Adrenal gland (tissue), 12 donors: Measurements from ENCODE around the gene FHAD1. TPM values are rescaled to one million over a fixed set of nuclear protein-coding genes. Genes with fewer than 3 reads are reported as not detected.
"Not testable (repeated sequence)": the region's sequence is repeated elsewhere in the genome, so short reads cannot be mapped to it uniquely, and the experiment has no call there.

Experiments
- DNase-seq, 7 donors: peaks; one replicate each; pipeline ENCODE4 v3.0.0-alpha.2; 2019 to 2020
- H3K27ac ChIP-seq, 5 donors: fragments of 200-600 bp; sonication (generic) in 4 of 5; 1 replicate in 3 of 5; 2 replicates in 2 of 5; pipeline versions ENCODE4 v1.5.1 to v1.8.0; 2016 to 2020; ENCODE audit warnings: mild to moderate bottlenecking in 1 of 5
- H3K27me3 ChIP-seq: fragments of 200-600 bp; 2 replicates; pipeline ENCODE4 v1.8.0; 2021
- H3K36me3 ChIP-seq, 2 donors: fragments of 200-600 bp; replicated peaks in 1 of 2; 1 replicate in 1 of 2; 2 replicates in 1 of 2; pipeline versions ENCODE4 v1.5.1 to v1.8.0; 2018 to 2022
- H3K4me1 ChIP-seq, 2 donors: fragments of 200-600 bp; replicated peaks in 1 of 2; 1 replicate in 1 of 2; 2 replicates in 1 of 2; pipeline versions ENCODE4 v1.5.1 to v1.8.0; 2018 to 2021
- H3K4me3 ChIP-seq, 4 donors: fragments of 200-600 bp; sonication (generic) in 3 of 4; one replicate each; pipeline ENCODE4 v1.5.1; 2016 to 2018
- H3K9me3 ChIP-seq, 3 donors: fragments of 200-600 bp; sonication (generic) in 1 of 3; replicated peaks in 1 of 3; 1 replicate in 2 of 3; 2 replicates in 1 of 3; pipeline versions ENCODE4 v1.5.1 to v1.8.0; 2016 to 2021
- CTCF ChIP-seq, 6 experiments: fragments of 450-650 bp in 4 of 6; fragments of 200-600 bp in 2 of 6; sonication (generic) in 1 of 6; IDR thresholded peaks; 1 replicate in 5 of 6; 2 replicates in 1 of 6; pipeline versions ENCODE4 v1.5.1 to v1.8.0; 2016 to 2021; ENCODE audit warnings: antibody characterized with exemption in 6 of 6, mild to moderate bottlenecking in 2 of 6, moderate library complexity in 1 of 6
- POLR2A ChIP-seq, 2 donors: fragments of 450-650 bp; IDR thresholded peaks; one replicate each; pipeline ENCODE4 v1.6.1; 2017; ENCODE audit warnings: antibody characterized with exemption in 2 of 2, mild to moderate bottlenecking in 2 of 2, moderate library complexity in 1 of 2
- WGBS, 4 donors: extraction: QIAGEN DNeasy Blood & Tissue Kit in 2 of 4; methylation state at CpG; one replicate each; pipeline versions ENCODE4 v1.1.5 to v1.1.7; 2013 to 2017; 5-methylcytosine and 5-hydroxymethylcytosine counted together
- intact Hi-C, 2 donors: fragments of 100-400 bp; cut with DNase I; formaldehyde crosslinking; loops; one replicate each; pipeline versions ENCODE4 v1.14.1 to v1.15.0; 2022 to 2023
- polyA plus RNA-seq, 3 donors: library from polyadenylated mRNA; stranded (reverse); fragments of 200-250 nt in 2 of 3; fragments of 350-450 nt in 1 of 3; fragmentation: Illumina TruSeq in 1 of 3; extraction: RNeasy Lipid Tissue Mini Kit (QIAGEN cat#74804) in 1 of 3; gene quantifications; one replicate each; pipeline ENCODE4 v1.2.3, GENCODE V29; 2013 to 2014
- total RNA-seq, 9 donors: library from RNA; depleted of rRNA in 4 of 9; stranded (reverse); fragments of >200 nt in 4 of 9; fragments of 120-200 nt in 1 of 9; fragmentation: NEBNext Ultra II Directional in 1 of 9; extraction: Animal tissue kit (Norgen Biotek cat#: 25700) in 1 of 9; gene quantifications; one replicate each; pipeline versions ENCODE4 v1.1.0 to v1.2.4, GENCODE V29; 2013 to 2023
- donor health status: healthy with polysubstance abuse.
- donor health status: Bipolar disorder and iron deficiency.
- donor health status: DM: yes; HTN: yes; CAD: no.
- donor health status: DM: no; HTN: no; CAD: no.
- donor health status: DM: no; HTN: no; CAD: no.
- donor health status: DM: yes; HTN: yes; CAD: no.

FHAD1 gene
- total and polyA plus RNA-seq, 12 donors, result 0.09 to 1.6 (median 0.57) TPM; not detected in 1

GRCh38 chr1:15370781-15371520, 123.9 kb downstream of the FHAD1 start:
- intact Hi-C loops, result loop anchor here in 1 of 2 donors (5.0 kb wide), 1 partner anchor 36 kb away; the partner anchor contains the start of gene EFHD2
- H3K27ac ChIP-seq, result peak overlapping the region; percentile 54 to 90 (median 83)
- no peaks in the 10 kb centered on the region for H3K9me3 ChIP-seq
- H3K36me3 ChIP-seq, result no peaks in the 10 kb centered on the region
- no peaks in the 10 kb centered on the region for H3K27me3 ChIP-seq
- H3K4me3 ChIP-seq, result no peak overlapping the region
- peak; percentile 65 to 91 (median 86) for DNase-seq
- WGBS, 4 donors, result 23 to 32% (median 30%) methylated on average over 13 to 16 of the region's 16 CpGs
- TF ChIP-seq POLR2A (IDR thresholded peaks at IDR 0.05), result peak in 1 of 2 donors; percentile 20
- no peak for TF ChIP-seq CTCF (IDR thresholded peaks at IDR 0.05)
- H3K4me1 ChIP-seq, result peaks cover 17 to 25% of the 10 kb centered on the region in 2 donors

GRCh38 chr1:15371610-15372545, 124.9 kb downstream of the FHAD1 start:
- 32 to 43% (median 40%) methylated on average over 10 to 21 of the region's 21 CpGs for WGBS, 4 donors
- H3K4me3 ChIP-seq, result no peak overlapping the region
- no peak for TF ChIP-seq CTCF (IDR thresholded peaks at IDR 0.05)
- TF ChIP-seq POLR2A (IDR thresholded peaks at IDR 0.05), result no peak
- H3K36me3 ChIP-seq, result no peaks in the 10 kb centered on the region
- H3K27me3 ChIP-seq, result no peaks in the 10 kb centered on the region
- DNase-seq, result peak; percentile 51 to 76 (median 72)
- intact Hi-C loops, result loop anchor here in 1 of 2 donors (5.0 kb wide), 1 partner anchor 35 kb away; the partner anchor contains the start of gene EFHD2
- H3K9me3 ChIP-seq, result no peaks in the 10 kb centered on the region
- H3K27ac ChIP-seq, result peak overlapping the region; percentile 54 to 90 (median 83)
- peaks cover 17 to 32% of the 10 kb centered on the region in 2 donors for H3K4me1 ChIP-seq

GRCh38 chr1:15378729-15379128, 131.7 kb downstream of the FHAD1 start:
- no peak for TF ChIP-seq POLR2A (IDR thresholded peaks at IDR 0.05)
- TF ChIP-seq CTCF (IDR thresholded peaks at IDR 0.05), result no peak
- WGBS, 4 donors, result 90 to 100% (median 93%) methylated on average over 7 to 8 of the region's 8 CpGs
- intact Hi-C loops, result no loop called here

GRCh38 chr1:15379151-15379550, 132.1 kb downstream of the FHAD1 start:
- H3K36me3 ChIP-seq, intact Hi-C loops, H3K9me3 ChIP-seq, H3K4me3 ChIP-seq, H3K27me3 ChIP-seq, H3K27ac ChIP-seq, DNase-seq: not testable (repeated sequence)
- peaks cover 0 to 15% of the 10 kb centered on the region in 2 donors for H3K4me1 ChIP-seq
- 59 to 86% (median 73%) methylated on average over 7 to 9 of the region's 9 CpGs for WGBS, 4 donors

More at GRCh38 chr1:15378729-15379128, 131.7 kb downstream of the FHAD1 start:
- H3K27me3 ChIP-seq, result no peaks in the 10 kb centered on the region
- DNase-seq, result no peak
- H3K4me1 ChIP-seq, result peaks cover 0 to 15% of the 10 kb centered on the region in 2 donors
- no peak overlapping the region for H3K27ac ChIP-seq
- H3K9me3 ChIP-seq, result no peaks in the 10 kb centered on the region
- H3K4me3 ChIP-seq, result no peak overlapping the region
- no peaks in the 10 kb centered on the region for H3K36me3 ChIP-seq
